NCI-H82 treated with DMSO at 0.1 percent for 48 hours (cell line): ENCODE measurements around the gene ULBP1.
"Not testable (repeated sequence)": the region's sequence is repeated elsewhere in the genome, so short reads cannot be mapped to it uniquely, and the experiment has no call there.

Experiments used
- DNase-seq: peaks from one replicate; lab custom pipeline; 2025; ENCODE audit not compliant: unreplicated experiment; lab: John Stamatoyannopoulos, UW

ULBP1 gene

GRCh38 chr6:149933036-149933435 is 30.7 kb upstream of the ULBP1 start:
- DNase-seq, result no peak

GRCh38 chr6:149933461-149933860 is 30.3 kb upstream of the ULBP1 start:
- no peak for DNase-seq

GRCh38 chr6:149934249-149935156 is 29.2 kb upstream of the ULBP1 start:
- peak; percentile 3 for DNase-seq

GRCh38 chr6:149935246-149935645 is 28.5 kb upstream of the ULBP1 start:
- no peak for DNase-seq

- DNase-seq, result no peak
Measured at GRCh38 chr6:149935668-149936067, 28.1 kb upstream of the ULBP1 start.

GRCh38 chr6:149936743-149937142 is 27.0 kb upstream of the ULBP1 start:
- DNase-seq, result no peak

GRCh38 chr6:149938013-149938570 is 25.7 kb upstream of the ULBP1 start:
- not testable (repeated sequence) for DNase-seq

GRCh38 chr6:149938571-149939355 is 25.0 kb upstream of the ULBP1 start:
- DNase-seq, result no peak

GRCh38 chr6:149939356-149939648 is 24.4 kb upstream of the ULBP1 start:
- DNase-seq, result no peak

GRCh38 chr6:149939909-149940671 is 23.7 kb upstream of the ULBP1 start:
- DNase-seq, result no peak

GRCh38 chr6:149940672-149940982 is 23.1 kb upstream of the ULBP1 start:
- DNase-seq, result no peak

GRCh38 chr6:149941583-149942460 is 21.9 kb upstream of the ULBP1 start, which contains the start of gene ULBP2:
ULBP2 (plus strand) TSS chr6:149942014; CDS start chr6:149942073, 59 bp downstream.
- DNase-seq, result peak; percentile 32

- DNase-seq, result no peak
Measured at GRCh38 chr6:149942461-149942829, 21.3 kb upstream of the ULBP1 start.

GRCh38 chr6:149943321-149943720 is 20.4 kb upstream of the ULBP1 start:
- DNase-seq, result not testable (repeated sequence)

GRCh38 chr6:149945276-149945675 is 18.5 kb upstream of the ULBP1 start:
- not testable (repeated sequence) for DNase-seq

- not testable (repeated sequence) for DNase-seq
Measured at GRCh38 chr6:149946631-149947030, 17.1 kb upstream of the ULBP1 start.

GRCh38 chr6:149947533-149947932 is 16.2 kb upstream of the ULBP1 start:
- DNase-seq, result not testable (repeated sequence)

GRCh38 chr6:149948011-149948410 is 15.7 kb upstream of the ULBP1 start:
- no peak for DNase-seq

GRCh38 chr6:149948616-149949015 is 15.1 kb upstream of the ULBP1 start:
- DNase-seq, result no peak

- no peak for DNase-seq
Measured at GRCh38 chr6:149950423-149950822, 13.3 kb upstream of the ULBP1 start.
